Measurements from ENCODE around the gene MRPL40. TPM values are rescaled to one million over a fixed set of nuclear protein-coding genes. Genes with fewer than 3 reads are reported as not detected.

MRPL40 gene
- total and polyA plus RNA-seq, 3 experiments from 2014 or later: 47.7 to 62.4 (median 48.6) TPM

DNA sequence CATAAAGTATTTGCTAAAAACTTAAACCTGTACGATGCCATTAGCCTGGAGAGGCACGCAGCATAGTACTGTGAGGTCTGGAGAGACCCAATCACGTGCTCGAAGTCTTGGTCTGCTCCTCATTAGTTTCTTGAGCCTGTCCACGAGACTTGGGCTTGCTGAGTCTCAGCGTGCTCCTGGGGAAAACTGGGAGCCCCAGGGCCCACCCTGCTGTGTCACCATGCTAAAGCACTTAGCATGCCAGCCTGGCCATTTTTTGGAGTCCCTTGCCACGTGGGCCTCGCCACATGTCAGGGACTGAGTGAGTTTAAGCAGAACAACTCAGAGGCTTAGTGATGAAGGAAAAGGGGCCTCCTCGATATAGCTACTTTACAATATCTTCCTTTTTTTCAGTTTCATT is 50.0 kb downstream of the MRPL40 start:
- H3K9me3 ChIP-seq (ENCODE audit: low read length): no peaks in the 10 kb centered on the region
- no peaks in the 10 kb centered on the region for H3K36me3 ChIP-seq (ENCODE audit: insufficient read depth, low read length)
- DNase-seq: no peak
- ChIA-PET CTCF (no interaction called here), POLR2A (no interaction called here)
- no peak overlapping the region for H3K4me3 ChIP-seq (ENCODE audit: low read length)
- H3K9me3 Mint-ChIP-seq: no peaks in the 10 kb centered on the region
- peaks cover 0 to 9% (median 0%) of the 10 kb centered on the region in 3 donors for H3K36me3 Mint-ChIP-seq
- no peak overlapping the region for H3K27ac ChIP-seq (ENCODE audit: low read depth, low read length)
- peak overlapping the region in 1 of 7 donors; percentile 7 for H3K4me3 Mint-ChIP-seq
- H3K4me1 ChIP-seq (ENCODE audit: insufficient read depth, low read length): peaks cover 8% of the 10 kb centered on the region
- peaks cover 17 to 21% (median 21%) of the 10 kb centered on the region in 3 donors for H3K4me1 Mint-ChIP-seq
- no peaks in the 10 kb centered on the region for H3K27me3 Mint-ChIP-seq
- H3K27ac Mint-ChIP-seq: no peak overlapping the region
- H3K27me3 ChIP-seq (ENCODE audit: insufficient read depth, low read length, poor library complexity, severe bottlenecking): no peaks in the 10 kb centered on the region

DNA sequence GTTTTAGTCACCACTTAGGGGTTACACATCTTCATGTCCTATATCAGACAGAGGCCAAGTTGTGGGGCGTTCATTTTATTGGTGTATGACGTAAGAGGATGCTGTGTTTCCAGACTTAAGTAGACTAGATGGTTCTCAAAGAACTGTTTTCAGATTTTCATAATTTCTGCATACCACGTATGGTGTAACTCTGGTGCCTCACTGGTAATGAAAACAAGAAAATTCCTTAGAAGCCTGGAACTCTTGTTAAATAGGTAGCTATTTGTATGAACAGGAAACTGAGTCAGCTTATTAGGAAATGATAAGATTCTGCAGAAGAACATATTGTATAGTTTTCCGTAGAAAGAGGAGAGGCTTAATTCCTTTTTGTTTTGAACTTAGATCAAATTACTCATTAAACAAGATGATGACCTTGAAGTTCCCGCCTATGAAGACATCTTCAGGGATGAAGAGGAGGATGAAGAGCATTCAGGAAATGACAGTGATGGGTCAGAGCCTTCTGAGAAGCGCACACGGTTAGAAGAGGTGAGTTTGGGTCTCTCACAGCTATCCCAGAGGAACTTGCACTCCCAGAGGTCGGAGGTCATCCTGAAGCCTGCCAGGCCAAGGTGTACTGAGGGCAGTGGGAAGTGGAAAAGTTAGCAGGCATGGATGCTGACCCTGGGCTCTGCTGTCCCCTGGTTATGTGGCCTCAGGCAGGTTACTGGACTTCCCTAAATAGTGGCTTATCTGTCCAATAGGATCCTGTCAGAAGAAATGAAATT is 51.3 kb downstream of the MRPL40 start:
- no peak overlapping the region for H3K27ac Mint-ChIP-seq
- DNase-seq: no peak
- ChIA-PET CTCF (no interaction called here), POLR2A (no interaction called here)
- no peaks in the 10 kb centered on the region for H3K36me3 ChIP-seq (ENCODE audit: insufficient read depth, low read length)
- H3K27me3 ChIP-seq (ENCODE audit: insufficient read depth, low read length, poor library complexity, severe bottlenecking): no peaks in the 10 kb centered on the region
- no peak overlapping the region for H3K4me3 ChIP-seq (ENCODE audit: low read length)
- no peaks in the 10 kb centered on the region for H3K9me3 ChIP-seq (ENCODE audit: low read length)
- H3K4me1 ChIP-seq (ENCODE audit: insufficient read depth, low read length): no peaks in the 10 kb centered on the region
- peaks cover 7 to 11% (median 10%) of the 10 kb centered on the region in 3 donors for H3K4me1 Mint-ChIP-seq
- no peaks in the 10 kb centered on the region for H3K9me3 Mint-ChIP-seq
- no peaks in the 10 kb centered on the region for H3K27me3 Mint-ChIP-seq
- peaks cover 0 to 3% (median 0%) of the 10 kb centered on the region in 3 donors for H3K36me3 Mint-ChIP-seq
- H3K4me3 Mint-ChIP-seq: no peak overlapping the region
- H3K27ac ChIP-seq (ENCODE audit: low read depth, low read length): no peak overlapping the region

Other genes starting within 250 kb of the MRPL40 start
- under 1 TPM; 0.58 to 0.88 TPM for gene CLTCL1, start 140.8 kb upstream of the MRPL40 start, total RNA-seq
- gene CLTCL1, start 140.8 kb upstream of the MRPL40 start, polyA plus RNA-seq: 0.51 TPM
- 10 to 100 TPM; 38.5 to 44.8 TPM for gene HIRA, start 812 bp upstream of the MRPL40 start, total RNA-seq
- 4.6 TPM for gene HIRA, start 812 bp upstream of the MRPL40 start, polyA plus RNA-seq
- 10 to 100 TPM; 24.4 to 27.7 TPM for gene C22orf39, start 15.2 kb downstream of the MRPL40 start, total RNA-seq
- gene C22orf39, start 15.2 kb downstream of the MRPL40 start, polyA plus RNA-seq: 59.9 TPM
- 10 to 100 TPM; 87.3 to 88.8 TPM for gene UFD1, start 46.6 kb downstream of the MRPL40 start, total RNA-seq
- gene UFD1, start 46.6 kb downstream of the MRPL40 start, polyA plus RNA-seq: 82.7 TPM
- gene CDC45, start 47.4 kb downstream of the MRPL40 start, total RNA-seq: 100 to 1,000 TPM in 1 of 2 experiments, 10 to 100 TPM in 1; 99.0 to 101 TPM
- gene CDC45, start 47.4 kb downstream of the MRPL40 start, polyA plus RNA-seq: 0.17 TPM
- not detected for gene CLDN5, start 91.9 kb downstream of the MRPL40 start, total RNA-seq
- not detected for gene CLDN5, start 91.9 kb downstream of the MRPL40 start, polyA plus RNA-seq

Data from CD8-positive, alpha-beta memory T cell (primary cell).